ENCODE measurements around the gene MPP1.

DNA sequence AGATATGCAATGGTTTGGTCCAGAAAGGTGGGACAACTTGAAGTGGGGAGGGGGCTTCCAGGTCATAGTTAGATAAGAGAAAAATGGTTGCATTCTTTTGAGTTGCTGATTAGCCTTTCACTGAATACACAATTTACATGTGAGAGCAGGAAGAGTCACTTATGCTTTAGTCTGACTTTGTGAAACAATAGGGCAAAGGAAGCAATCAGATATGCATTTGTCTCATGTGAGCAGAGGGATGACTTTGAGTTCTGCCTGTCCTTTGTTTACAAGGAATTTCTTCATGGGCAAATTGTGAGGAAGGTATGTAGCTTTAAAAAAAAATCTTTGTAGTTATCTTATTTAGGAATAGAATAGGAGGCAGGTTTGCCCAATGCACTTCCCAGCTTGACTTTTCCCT is 16.2 kb upstream of the MPP1 start:
- TF ChIP-seq, protein P1, sequence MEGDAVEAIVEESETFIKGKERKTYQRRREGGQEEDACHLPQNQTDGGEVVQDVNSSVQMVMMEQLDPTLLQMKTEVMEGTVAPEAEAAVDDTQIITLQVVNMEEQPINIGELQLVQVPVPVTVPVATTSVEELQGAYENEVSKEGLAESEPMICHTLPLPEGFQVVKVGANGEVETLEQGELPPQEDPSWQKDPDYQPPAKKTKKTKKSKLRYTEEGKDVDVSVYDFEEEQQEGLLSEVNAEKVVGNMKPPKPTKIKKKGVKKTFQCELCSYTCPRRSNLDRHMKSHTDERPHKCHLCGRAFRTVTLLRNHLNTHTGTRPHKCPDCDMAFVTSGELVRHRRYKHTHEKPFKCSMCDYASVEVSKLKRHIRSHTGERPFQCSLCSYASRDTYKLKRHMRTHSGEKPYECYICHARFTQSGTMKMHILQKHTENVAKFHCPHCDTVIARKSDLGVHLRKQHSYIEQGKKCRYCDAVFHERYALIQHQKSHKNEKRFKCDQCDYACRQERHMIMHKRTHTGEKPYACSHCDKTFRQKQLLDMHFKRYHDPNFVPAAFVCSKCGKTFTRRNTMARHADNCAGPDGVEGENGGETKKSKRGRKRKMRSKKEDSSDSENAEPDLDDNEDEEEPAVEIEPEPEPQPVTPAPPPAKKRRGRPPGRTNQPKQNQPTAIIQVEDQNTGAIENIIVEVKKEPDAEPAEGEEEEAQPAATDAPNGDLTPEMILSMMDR (tag by site-specific recombination; IDR thresholded peaks at IDR 0.05): no peak
- no peak for TF ChIP-seq HOXA7 (CRISPR knock-in tag; IDR thresholded peaks at IDR 0.05; ENCODE audit: borderline replicate concordance)
- no peak for TF ChIP-seq ZNF510 (tag by site-specific recombination; IDR thresholded peaks at IDR 0.05; ENCODE audit: insufficient replicate concordance)
- no peak for TF ChIP-seq ZNF521 (tag by site-specific recombination; IDR thresholded peaks at IDR 0.05)
- TF ChIP-seq ZIC2 (tag by site-specific recombination; IDR thresholded peaks at IDR 0.05): no peak
- TF ChIP-seq ZNF19 (tag by site-specific recombination; IDR thresholded peaks at IDR 0.05; ENCODE audit: low read depth): no peak
- no peak for TF ChIP-seq ZSCAN16 (tag by site-specific recombination; IDR thresholded peaks at IDR 0.05)
- TF ChIP-seq YY2 (tag by site-specific recombination; IDR thresholded peaks at IDR 0.05): no peak
- TF ChIP-seq ZNF114 (tag by site-specific recombination; IDR thresholded peaks at IDR 0.05): no peak
- no peak for TF ChIP-seq WT1 (tag by site-specific recombination; IDR thresholded peaks at IDR 0.05)
- no peak for TF ChIP-seq ATF2 (tag by site-specific recombination; IDR thresholded peaks at IDR 0.05; ENCODE audit: low read depth)
- TF ChIP-seq, protein P2, sequence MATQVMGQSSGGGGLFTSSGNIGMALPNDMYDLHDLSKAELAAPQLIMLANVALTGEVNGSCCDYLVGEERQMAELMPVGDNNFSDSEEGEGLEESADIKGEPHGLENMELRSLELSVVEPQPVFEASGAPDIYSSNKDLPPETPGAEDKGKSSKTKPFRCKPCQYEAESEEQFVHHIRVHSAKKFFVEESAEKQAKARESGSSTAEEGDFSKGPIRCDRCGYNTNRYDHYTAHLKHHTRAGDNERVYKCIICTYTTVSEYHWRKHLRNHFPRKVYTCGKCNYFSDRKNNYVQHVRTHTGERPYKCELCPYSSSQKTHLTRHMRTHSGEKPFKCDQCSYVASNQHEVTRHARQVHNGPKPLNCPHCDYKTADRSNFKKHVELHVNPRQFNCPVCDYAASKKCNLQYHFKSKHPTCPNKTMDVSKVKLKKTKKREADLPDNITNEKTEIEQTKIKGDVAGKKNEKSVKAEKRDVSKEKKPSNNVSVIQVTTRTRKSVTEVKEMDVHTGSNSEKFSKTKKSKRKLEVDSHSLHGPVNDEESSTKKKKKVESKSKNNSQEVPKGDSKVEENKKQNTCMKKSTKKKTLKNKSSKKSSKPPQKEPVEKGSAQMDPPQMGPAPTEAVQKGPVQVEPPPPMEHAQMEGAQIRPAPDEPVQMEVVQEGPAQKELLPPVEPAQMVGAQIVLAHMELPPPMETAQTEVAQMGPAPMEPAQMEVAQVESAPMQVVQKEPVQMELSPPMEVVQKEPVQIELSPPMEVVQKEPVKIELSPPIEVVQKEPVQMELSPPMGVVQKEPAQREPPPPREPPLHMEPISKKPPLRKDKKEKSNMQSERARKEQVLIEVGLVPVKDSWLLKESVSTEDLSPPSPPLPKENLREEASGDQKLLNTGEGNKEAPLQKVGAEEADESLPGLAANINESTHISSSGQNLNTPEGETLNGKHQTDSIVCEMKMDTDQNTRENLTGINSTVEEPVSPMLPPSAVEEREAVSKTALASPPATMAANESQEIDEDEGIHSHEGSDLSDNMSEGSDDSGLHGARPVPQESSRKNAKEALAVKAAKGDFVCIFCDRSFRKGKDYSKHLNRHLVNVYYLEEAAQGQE (tag by site-specific recombination; IDR thresholded peaks at IDR 0.05): no peak
- TF ChIP-seq ZNF76 (tag by site-specific recombination; IDR thresholded peaks at IDR 0.05; ENCODE audit: borderline replicate concordance, low read depth): no peak
